GM23338 (cell line): ENCODE measurements around the gene VAV3. TPM values are rescaled to one million over a fixed set of nuclear protein-coding genes. Genes with fewer than 3 reads are reported as not detected.
A peak's percentile ranks its signal among the peaks of the same experiment; 100 is the strongest.

Experiments
- ATAC-seq: fragments of 200-7000 bp; cut with Tn5 transposase; 3 replicates; pipeline ENCODE4 v1.9.1; 2020
- DNase-seq: peaks from one replicate; pipeline ENCODE4 v3.0.0-alpha.2; 2015; ENCODE audit warnings: low spot score
- H2AFZ ChIP-seq: fragments of 200-600 bp; sonication (generic); 2 replicates; pipeline ENCODE4 v1.8.0; 2016; ENCODE audit warnings: antibody characterized with exemption, mild to moderate bottlenecking, moderate library complexity
- H3F3A ChIP-seq: fragments of 200-600 bp; sonication (generic); replicated peaks from 2 replicates; pipeline ENCODE4 v1.8.0; 2017; ENCODE audit warnings: antibody characterized with exemption, mixed run types, low read depth
- H3K27ac ChIP-seq: fragments of 200-600 bp; sonication (generic); 2 replicates; pipeline ENCODE4 v1.6.1; 2016; ENCODE audit warnings: low read depth
- H3K27me3 ChIP-seq: fragments of 200-600 bp; sonication (generic); 2 replicates; pipeline ENCODE4 v1.8.0; 2016; ENCODE audit warnings: mild to moderate bottlenecking, mixed run types, moderate library complexity; ENCODE audit not compliant: insufficient read depth
- H3K36me3 ChIP-seq: fragments of 200-600 bp; sonication (generic); 2 replicates; pipeline ENCODE4 v1.8.0; 2016; ENCODE audit warnings: mild to moderate bottlenecking; ENCODE audit not compliant: insufficient read depth
- H3K4me1 ChIP-seq: fragments of 200-600 bp; sonication (generic); 2 replicates; pipeline ENCODE4 v1.8.0; 2016; ENCODE audit warnings: mild to moderate bottlenecking, moderate library complexity; ENCODE audit not compliant: insufficient read depth
- H3K4me2 ChIP-seq: fragments of 200-600 bp; sonication (generic); 2 replicates; pipeline ENCODE4 v1.7.1; 2017; ENCODE audit warnings: mixed run types
- H3K4me3 ChIP-seq: fragments of 200-600 bp; sonication (generic); 2 replicates; pipeline ENCODE4 v1.6.1; 2016; ENCODE audit warnings: mixed run types
- H3K79me2 ChIP-seq: fragments of 200-600 bp; sonication (generic); replicated peaks from 2 replicates; pipeline ENCODE4 v1.8.0; 2017; ENCODE audit warnings: mild to moderate bottlenecking; ENCODE audit not compliant: insufficient read depth
- H3K9me2 ChIP-seq: fragments of 200-600 bp; sonication (generic); 2 replicates; pipeline ENCODE4 v1.8.0; 2017; ENCODE audit not compliant: insufficient read depth
- H4K20me1 ChIP-seq: fragments of 200-600 bp; sonication (generic); replicated peaks from 2 replicates; pipeline ENCODE4 v1.8.0; 2017; ENCODE audit warnings: mild to moderate bottlenecking; ENCODE audit not compliant: insufficient read depth
- H3K27ac Mint-ChIP-seq: 2 replicates; pipeline ENCODE4 v1.8.0; 2020; ENCODE audit warnings: inconsistent platforms, mild to moderate bottlenecking, moderate library complexity, mixed read lengths
- H3K27me3 Mint-ChIP-seq: 3 replicates; pipeline ENCODE4 v1.8.0; 2022; ENCODE audit warnings: low read depth, mild to moderate bottlenecking, moderate library complexity, mixed read lengths, inconsistent platforms; ENCODE audit not compliant: insufficient read depth, poor library complexity
- H3K36me3 Mint-ChIP-seq: 3 replicates; pipeline ENCODE4 v1.8.0; 2021; ENCODE audit warnings: low read depth, mild to moderate bottlenecking, inconsistent platforms, moderate library complexity, mixed read lengths
- H3K4me1 Mint-ChIP-seq: 3 replicates; pipeline ENCODE4 v1.8.0; 2020; ENCODE audit warnings: mild to moderate bottlenecking, inconsistent platforms, mixed read lengths
- H3K4me3 Mint-ChIP-seq: 3 replicates; pipeline ENCODE4 v1.8.0; 2021; ENCODE audit warnings: moderate library complexity, mild to moderate bottlenecking, inconsistent platforms, mixed read lengths
- H3K9me3 Mint-ChIP-seq: 3 replicates; pipeline ENCODE4 v1.8.0; 2020; ENCODE audit warnings: moderate library complexity, mild to moderate bottlenecking, inconsistent platforms, mixed read lengths
- CREB1 ChIP-seq: fragments of 250-450 bp; sonication (Bioruptor Pico); IDR thresholded peaks from 2 replicates; pipeline ENCODE4 v1.5.0; 2020; ENCODE audit warnings: low read depth, mild to moderate bottlenecking, moderate library complexity
- CTCF ChIP-seq, 2 experiments: fragments of 200-600 bp in 1 of 2; sonication (generic) in 1 of 2; conservative IDR thresholded peaks; 2 replicates each; pipeline versions ENCODE4 v1.5.1 to v1.6.1; 2016 to 2017; ENCODE audit warnings: antibody characterized with exemption in 2 of 2, low read depth in 2 of 2, mild to moderate bottlenecking in 2 of 2, moderate library complexity in 1 of 2
- ETS1 ChIP-seq: IDR thresholded peaks from 2 replicates; pipeline ENCODE4 v1.6.1; 2016; ENCODE audit warnings: antibody characterized with exemption
- JUNB ChIP-seq: IDR thresholded peaks from one replicate; pipeline ENCODE4 v1.6.1; 2016; ENCODE audit warnings: antibody characterized with exemption; ENCODE audit not compliant: unreplicated experiment
- REST ChIP-seq: IDR thresholded peaks from one replicate; pipeline ENCODE4 v1.6.1; 2018; ENCODE audit warnings: antibody characterized with exemption; ENCODE audit not compliant: unreplicated experiment
- ZNF331 ChIP-seq: fragments of 250-450 bp; sonication (Bioruptor Pico); IDR thresholded peaks from 2 replicates; pipeline ENCODE4 v1.5.0; 2020; ENCODE audit warnings: low read depth, mild to moderate bottlenecking, moderate library complexity
- ZNF462 ChIP-seq: fragments of 250-450 bp; sonication (Bioruptor Pico); IDR thresholded peaks from 2 replicates; pipeline ENCODE4 v1.5.0; 2020; ENCODE audit warnings: mild to moderate bottlenecking, moderate library complexity
- polyA plus RNA-seq: library from polyadenylated mRNA; unstranded; fragments of >200 nt; fragmentation: Nextera tagmentation; extraction: Ambion mirVana; gene quantifications from 2 replicates; pipeline ENCODE4 v1.2.1, GENCODE V29; 2016
- total RNA-seq: library from RNA; depleted of rRNA; stranded (reverse); fragments of >200 nt; shearing (Covaris generic); gene quantifications from 2 replicates; pipeline ENCODE4 v1.2.3, GENCODE V29; 2014

VAV3 gene
- total and polyA plus RNA-seq, 2 experiments from 2014 or later = 3.0 to 11.3 TPM

- no peaks in the 10 kb centered on the region for H3K79me2 ChIP-seq
- Mint-ChIP-seq H3K4me3 (no peak overlapping the region), H3K4me1 (no peaks in the 10 kb centered on the region), H3K27me3 (peaks cover 3% of the 10 kb centered on the region), H3K9me3 (no peaks in the 10 kb centered on the region), H3K36me3 (no peaks in the 10 kb centered on the region), H3K27ac (no peak overlapping the region)
- no peaks in the 10 kb centered on the region for H3K27me3 ChIP-seq
- H3K4me2 ChIP-seq = no peak overlapping the region
- H3K27ac ChIP-seq = no peak overlapping the region
- no peak for DNase-seq
- no peak overlapping the region for H3K4me3 ChIP-seq
- TF ChIP-seq JUNB = no peak
- TF ChIP-seq ETS1 = no peak
- TF ChIP-seq REST = no peak
- no peak for TF ChIP-seq CREB1 (CRISPR knock-in tag)
- TF ChIP-seq ZNF331 = no peak
- 0 out of 4 replicates have a peak, but pooled peaks of 1 of the 2 experiments have one; percentile 6 for TF ChIP-seq CTCF (conservative IDR thresholded peaks at IDR 0.05; ENCODE audit: low read depth in 2 of 2)
- H3K4me1 ChIP-seq = no peaks in the 10 kb centered on the region
- no peaks in the 10 kb centered on the region for H3K36me3 ChIP-seq
- ATAC-seq = peak; percentile 46; the same call in 2 of the 3 replicates
- H4K20me1 ChIP-seq = no peaks in the 10 kb centered on the region; the same call in 1 of the 2 replicates
- H3K9me2 ChIP-seq = peaks cover 4% of the 10 kb centered on the region; the same call in 1 of the 2 replicates
- no peak overlapping the region; the same call in 1 of the 2 replicates for H2AFZ ChIP-seq
- H3F3A ChIP-seq = no peaks in the 10 kb centered on the region
Observed at GRCh38 chr1:107532318-107532717, 432.7 kb downstream of the VAV3 start.

- DNase-seq (no peak), ATAC-seq (no peak)
- H3K36me3 Mint-ChIP-seq = no peaks in the 10 kb centered on the region
- H3K4me3 Mint-ChIP-seq = no peak overlapping the region
- H3K27ac Mint-ChIP-seq = no peak overlapping the region
- H3K9me3 Mint-ChIP-seq = no peaks in the 10 kb centered on the region
- Histone ChIP-seq H3F3A (no peaks in the 10 kb centered on the region), H3K79me2 (no peaks in the 10 kb centered on the region), H3K9me2 (peaks cover 4% of the 10 kb centered on the region; the same call in 1 of the 2 replicates), H3K27me3 (no peaks in the 10 kb centered on the region), H3K36me3 (no peaks in the 10 kb centered on the region), H3K4me1 (no peaks in the 10 kb centered on the region), H3K4me2 (no peak overlapping the region), H3K4me3 (no peak overlapping the region), H3K27ac (no peak overlapping the region), H2AFZ (peak overlapping the region; percentile 74), H4K20me1 (no peaks in the 10 kb centered on the region; the same call in 1 of the 2 replicates)
- peaks cover 3% of the 10 kb centered on the region for H3K27me3 Mint-ChIP-seq
- H3K4me1 Mint-ChIP-seq = no peaks in the 10 kb centered on the region
- no peak for TF ChIP-seq ZNF462
Observed at GRCh38 chr1:107531065-107531908, 433.7 kb downstream of the VAV3 start.
